GM21825 (cell line): Measurements from ENCODE around the gene ST3GAL3.
"Not testable (repeated sequence)": the region's sequence is repeated elsewhere in the genome, so short reads cannot be mapped to it uniquely, and the experiment has no call there.

Experiments
- ATAC-seq: cut with Tn5 transposase; IDR thresholded peaks from one replicate; pipeline ENCODE4 v1.9.1; 2021; ENCODE audit warnings: mild to moderate bottlenecking, moderate library complexity; ENCODE audit not compliant: unreplicated experiment

ST3GAL3 gene

DNA sequence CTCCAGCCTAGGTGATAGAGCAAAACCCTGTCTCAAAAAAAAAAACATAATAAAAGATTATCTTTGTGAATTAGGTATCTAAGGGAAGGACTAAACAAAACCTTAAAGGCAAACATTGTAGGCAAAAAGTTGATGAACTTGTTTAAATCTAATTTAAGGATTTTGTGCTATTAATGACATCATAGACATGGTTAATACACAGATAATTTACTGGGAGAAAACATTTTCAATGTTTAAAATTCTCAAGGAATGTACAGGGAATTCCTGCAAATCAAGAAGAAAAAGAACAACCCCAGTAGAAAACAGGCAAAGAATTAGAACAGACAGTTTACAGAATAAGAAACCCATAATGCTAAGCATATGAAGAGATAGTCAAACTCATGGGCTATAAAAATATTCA lies 47.6 kb downstream of the ST3GAL3 start:
- no peak for ATAC-seq

DNA sequence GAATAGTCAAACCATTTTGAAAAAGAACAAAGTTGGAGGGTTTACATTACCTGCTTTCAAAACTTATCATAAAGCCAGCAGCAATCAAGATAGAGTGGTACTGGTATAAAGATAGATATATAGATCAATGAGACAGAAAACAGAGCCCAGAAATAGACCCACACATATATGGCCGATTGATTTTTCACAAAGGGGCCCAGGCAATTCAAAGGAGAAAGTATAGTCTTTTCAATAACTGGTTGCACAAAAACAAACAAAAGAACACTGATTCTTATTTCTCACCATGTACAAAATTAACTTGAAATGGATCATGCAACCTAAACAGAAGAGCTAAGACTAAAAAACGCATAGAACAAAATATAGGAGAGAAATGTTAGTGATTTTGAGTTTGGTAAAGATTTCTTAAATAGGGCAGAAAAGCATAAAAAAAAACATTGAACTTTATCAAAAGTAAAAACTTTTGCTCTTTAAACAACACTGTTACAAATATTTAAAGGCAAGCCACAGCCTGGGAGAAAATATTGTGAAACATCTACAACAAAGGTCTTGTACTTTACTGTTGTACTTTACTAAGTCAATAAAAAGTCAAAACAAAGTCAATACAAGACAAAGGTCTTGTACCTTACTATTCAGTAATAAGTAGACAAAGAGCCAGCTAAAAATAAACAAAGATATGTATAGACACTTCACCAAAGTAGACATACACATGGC lies 50.2 kb downstream of the ST3GAL3 start:
- no peak for ATAC-seq

DNA sequence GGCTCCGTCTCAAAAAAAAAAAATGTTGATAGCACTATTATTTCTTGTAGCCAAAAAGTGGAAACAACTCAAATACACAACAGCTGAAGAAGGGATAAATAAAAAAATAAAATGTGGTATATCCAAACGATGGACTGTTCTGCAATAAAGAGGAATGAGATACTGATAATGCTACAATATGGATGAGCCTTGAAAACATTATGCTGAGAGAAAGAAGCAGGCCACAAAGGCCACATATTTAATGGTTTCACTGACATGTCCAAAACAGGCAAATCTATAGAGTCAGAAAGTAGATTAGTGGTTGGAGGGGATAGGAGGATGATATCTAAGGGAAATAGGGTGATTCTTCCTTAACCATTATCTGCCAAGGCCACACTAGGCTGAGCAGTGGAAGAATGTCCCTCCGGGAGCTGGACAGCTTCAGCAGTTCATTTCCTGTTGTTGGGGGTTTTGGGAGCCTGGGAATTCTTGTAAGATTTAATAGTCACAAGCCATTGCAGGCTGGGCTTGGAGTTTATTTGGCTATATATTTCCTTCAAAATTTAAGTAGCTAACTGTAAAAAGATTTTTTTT lies 53.5 kb downstream of the ST3GAL3 start:
- ATAC-seq = no peak

DNA sequence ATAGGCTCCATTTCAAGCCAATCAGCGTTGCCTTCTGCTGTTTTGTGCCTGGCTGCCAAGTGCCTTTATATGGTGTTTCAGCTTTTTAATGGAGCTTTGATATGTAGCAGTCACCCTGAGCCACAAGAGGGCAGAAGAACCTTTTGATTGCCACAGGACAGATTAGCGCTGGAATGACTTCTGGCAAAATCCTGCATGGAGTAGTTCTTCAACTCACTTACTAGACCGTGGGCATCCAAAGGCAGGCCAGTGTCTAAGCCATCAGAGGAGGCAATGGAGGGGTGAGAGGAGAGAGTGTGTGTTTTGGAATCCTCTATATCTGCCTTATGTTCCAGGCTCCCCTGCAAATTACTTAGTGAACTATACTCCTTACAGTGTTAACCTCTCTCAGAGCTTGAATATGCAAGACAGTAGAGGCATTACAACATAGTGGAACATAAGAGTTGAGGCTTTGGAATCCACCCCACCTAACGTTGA lies 56.2 kb downstream of the ST3GAL3 start:
- ATAC-seq = no peak

DNA sequence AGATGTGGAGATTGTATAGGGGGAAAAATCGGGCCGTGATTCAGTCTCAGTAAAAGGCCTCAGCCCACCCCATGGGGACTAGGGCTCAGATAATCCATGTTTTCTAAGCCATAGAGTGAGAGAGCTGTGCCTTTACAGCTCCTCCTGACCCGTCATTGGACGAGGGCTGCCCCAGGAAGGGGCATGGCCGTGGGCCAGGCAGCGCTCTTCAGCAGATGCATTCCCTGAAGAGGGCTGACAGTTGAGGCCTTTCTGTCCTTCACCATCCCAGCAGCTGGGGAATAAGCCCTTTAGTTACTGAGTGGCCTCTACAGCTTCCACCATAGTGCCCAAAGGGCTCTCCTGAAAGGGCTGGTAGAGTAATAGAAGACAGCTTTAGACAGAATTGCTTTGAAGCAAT lies 57.2 kb downstream of the ST3GAL3 start:
- no peak for ATAC-seq

DNA sequence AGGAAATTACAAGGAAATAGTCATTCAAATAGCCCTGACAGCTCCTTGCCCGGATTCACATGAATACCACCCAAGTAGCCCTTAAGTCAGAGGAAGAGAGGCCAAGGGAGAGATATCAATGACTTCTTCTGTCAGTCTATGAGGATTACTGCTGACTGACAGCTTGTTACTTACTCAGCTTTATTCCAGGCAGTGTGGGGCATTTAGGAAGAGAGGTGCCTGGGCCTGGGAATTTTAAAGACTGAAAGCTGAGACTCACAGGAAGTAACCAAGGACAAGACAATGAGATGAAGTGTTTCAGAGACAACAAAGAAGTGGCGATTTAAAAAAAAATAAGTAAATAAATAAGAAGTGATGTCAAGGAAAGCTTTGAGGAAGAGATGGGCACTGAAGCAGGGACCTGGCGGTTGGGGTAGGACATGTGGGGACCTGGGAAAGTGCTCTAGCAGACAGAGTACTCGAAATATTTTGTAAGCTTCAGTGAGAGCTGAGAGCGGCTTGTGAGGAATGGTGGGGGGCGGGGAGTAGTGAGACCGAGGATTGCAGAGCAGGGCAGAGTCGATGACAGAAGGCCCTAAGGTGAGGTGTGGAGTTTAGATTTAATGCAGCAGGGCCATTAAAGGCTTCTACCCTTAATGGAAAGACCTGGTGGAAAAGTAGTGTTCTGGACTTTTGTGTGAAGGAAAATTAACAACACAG lies 58.9 kb downstream of the ST3GAL3 start:
- no peak for ATAC-seq

DNA sequence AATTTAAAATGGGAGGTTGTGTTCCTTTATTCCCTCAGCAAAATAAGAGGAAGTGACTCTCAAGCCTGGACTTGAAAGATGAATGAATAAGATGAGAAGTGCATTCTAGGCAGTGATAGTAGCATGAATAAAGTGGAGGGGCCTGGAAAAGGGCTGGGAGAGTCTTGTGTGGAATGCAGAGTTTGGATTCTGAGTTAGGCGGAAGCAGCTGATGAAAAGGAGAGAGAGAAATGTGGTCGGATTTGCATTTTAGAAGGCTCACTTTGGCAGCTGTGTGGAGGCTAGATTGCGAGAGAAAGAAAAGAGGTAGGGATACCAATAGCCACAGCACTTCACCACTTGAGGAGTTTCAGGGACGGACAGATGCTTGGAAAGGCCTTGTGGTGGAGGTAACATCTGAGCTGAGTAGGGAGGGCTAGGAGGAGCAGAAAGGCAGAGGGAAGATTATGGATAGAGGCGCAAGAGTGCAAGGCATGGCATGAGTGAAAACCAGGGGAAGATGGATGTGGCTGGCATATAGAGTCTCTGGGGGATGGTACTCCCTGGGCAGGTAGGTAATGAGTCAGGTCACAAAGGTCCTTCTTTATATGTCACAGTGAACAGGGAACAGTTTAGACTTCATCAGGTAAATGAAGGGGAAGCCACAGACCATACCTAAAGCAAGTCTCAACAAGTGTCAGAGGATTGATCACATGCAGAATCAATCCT lies 59.6 kb downstream of the ST3GAL3 start:
- no peak for ATAC-seq

DNA sequence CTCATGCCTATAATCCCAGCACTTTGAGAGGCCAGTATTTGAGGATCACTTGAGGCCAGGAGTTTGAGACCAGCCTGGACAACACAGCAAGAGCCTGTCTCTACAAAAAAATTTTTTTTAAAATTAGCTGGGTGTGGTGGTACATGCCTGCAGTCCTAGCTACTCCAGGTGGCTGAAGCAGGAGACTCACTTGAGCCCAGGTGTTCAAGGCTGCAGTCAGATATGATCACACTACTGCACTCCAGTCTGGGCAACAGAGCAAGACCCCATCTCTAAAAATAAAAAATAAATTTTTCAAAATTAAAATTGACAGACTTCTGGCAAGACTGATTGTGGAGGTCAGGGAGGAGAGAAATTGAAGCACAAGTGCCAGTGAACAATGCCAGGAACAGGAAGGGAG lies 60.8 kb downstream of the ST3GAL3 start:
- ATAC-seq = no peak

DNA sequence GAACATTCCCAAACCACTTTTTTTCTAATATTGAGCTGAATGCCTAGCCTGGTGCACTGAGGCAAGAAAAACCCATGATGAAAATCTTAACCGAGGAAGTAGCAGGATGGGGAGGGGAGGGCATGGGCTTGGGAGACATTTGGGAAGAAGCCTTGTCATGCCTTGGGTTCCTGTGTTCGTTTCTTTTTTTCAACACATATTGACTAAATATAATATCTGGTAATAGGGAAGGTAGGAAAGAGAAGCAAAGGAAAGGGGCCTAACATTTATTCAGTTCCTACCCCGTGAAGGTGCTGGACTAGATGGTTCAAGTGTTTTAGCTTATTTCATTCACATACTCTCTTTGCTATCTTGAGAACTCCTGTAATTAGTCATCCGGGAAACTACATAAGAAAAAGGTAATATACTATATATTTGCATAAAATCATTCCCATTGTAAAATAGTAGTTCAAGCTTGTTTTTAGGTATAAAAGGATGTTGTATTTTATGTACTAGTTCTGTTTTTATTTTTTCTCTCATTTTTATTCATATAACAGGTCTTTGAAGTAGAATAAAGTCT lies 62.1 kb downstream of the ST3GAL3 start:
- no peak for ATAC-seq

DNA sequence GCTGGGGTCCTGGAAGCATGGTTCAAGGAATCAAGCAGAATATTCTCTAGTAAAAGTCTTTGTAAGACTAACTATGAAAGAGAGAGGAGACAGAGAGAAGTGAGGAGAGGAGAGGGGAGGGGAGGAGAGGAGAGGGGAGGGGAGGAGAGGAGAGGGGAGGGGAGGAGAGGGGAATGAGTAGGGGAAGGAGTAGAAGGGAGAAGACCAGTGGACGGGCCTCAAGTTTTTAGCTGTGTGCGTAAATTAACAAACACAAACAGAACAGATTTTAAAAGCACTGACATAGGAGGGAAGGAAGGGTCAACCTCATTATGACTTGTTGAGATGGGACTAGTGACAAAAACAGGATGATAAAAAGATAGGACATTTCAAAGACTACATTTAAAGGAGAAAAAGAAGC lies 62.8 kb downstream of the ST3GAL3 start:
- ATAC-seq = no peak

DNA sequence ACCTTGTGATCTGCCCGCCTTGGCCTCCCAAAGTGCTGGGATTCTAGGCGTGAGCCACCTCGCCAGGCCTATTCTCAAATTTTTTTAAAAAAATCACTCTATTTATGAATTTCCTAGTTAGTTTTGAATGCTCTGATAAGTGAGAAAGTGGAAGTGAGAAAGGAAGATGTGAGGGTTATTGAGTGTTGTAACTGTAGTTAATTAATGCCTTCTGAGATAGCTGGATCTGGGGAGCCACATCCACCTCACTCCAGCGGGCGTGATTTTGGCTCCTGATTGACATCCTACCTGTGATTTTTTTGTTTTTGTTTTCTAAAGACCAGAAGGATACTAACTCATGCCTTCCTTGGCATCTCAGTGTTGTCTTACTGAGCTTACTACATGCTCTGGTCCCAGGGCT lies 65.6 kb downstream of the ST3GAL3 start:
- ATAC-seq = no peak

DNA sequence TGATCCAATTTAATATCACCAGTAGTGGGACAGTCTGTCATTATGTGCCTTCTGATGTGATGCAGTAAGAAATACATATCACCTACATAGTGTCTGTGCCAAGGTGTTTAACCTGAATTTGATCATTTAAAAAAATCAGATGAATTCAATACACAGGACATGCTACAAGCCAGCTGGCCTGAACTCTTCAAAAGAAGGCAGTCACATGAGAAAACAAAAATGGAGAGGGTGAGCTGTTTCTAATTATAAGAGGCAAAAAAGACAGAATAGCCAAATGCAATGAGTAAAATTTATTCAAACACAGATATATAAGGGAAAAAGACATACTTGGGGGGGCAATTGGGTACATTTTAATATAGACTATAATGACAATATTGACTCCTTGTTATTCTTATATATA lies 66.5 kb downstream of the ST3GAL3 start:
- no peak for ATAC-seq

DNA sequence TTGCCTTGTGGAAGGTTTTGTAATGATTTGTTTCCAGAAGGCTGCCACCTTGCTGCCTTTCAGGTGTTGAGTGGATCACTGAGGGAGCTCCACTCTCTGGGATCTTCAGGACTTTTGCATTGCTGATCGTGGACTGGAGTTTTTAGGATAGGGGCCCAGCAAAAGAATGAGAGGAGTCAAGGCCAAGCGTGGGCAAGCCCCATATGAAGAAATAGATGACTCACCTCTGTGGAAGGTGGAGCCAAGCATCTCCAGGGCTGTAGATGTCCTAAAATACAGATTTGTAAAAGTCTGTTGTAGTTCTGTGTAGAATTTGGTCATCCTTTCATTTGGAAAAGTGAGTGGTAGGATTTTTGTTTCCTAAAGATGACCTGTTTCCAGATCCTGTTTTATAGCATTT lies 67.0 kb downstream of the ST3GAL3 start:
- no peak for ATAC-seq

DNA sequence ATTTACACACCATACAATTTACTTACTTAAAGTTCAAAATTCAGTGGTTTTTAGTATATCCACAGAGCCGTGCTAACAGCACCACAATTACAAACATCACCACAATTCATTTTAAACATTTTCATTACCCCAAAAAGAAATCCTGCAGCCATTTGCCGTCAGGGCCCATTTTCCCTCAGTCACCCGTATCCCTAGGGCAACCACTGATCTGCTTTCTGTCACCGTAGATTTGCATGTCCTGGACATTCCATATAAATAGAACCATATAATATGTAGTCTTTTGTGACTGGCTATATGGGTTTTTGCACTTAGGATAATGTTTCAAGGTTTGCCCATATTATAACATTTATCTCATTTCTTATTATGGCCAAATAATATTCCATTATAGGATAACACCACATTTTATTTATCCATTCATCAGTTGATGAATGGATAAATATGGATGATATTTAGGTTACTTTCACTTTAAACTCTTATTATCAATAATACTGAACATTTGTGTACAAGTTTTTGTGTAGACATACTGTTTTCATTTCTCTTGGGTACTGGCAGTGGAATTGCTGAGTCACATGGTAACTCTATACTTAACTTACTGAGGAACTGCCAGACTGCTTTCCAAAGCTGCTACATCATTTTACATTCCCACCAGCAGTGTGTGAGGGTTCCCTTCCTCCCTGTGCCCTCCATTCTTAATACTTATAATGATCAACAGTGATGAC lies 68.9 kb downstream of the ST3GAL3 start:
- ATAC-seq = no peak

DNA sequence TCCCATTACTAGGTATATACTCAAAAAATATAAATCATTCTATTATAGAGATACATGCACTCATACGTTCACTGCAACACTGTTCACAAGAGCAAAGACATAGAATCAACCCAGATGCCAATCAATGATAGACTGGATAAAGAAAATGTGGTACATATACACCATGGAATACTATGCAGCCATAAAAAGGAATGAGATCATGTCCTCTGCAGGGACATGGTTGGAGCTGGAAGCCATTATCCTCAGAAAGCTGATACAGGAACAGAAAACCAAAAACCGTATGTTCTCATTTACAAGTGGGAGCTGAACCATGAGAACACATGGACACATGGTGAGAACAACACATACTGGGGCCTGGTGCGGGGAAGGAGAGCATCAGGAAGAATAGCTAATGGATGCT lies 70.6 kb downstream of the ST3GAL3 start:
- not testable (repeated sequence) for ATAC-seq

DNA sequence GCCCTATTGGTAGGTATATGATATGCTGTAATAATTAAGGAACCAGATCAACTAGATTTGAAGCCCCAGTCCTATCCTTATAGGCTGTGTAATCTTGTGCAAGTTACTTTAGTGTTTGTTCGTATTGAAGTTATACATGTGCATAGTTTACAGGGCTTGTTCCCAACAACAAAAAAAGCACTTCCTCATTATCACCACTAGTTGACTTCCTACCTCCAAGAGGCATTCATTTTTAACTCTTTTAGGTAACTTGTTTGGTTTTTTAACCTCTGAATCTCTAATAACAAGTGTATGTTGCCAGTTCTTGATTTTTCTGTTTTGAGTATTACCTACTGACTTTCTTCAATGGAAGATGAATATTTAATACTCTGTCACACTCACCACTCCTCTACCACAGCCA lies 71.9 kb downstream of the ST3GAL3 start:
- no peak for ATAC-seq

DNA sequence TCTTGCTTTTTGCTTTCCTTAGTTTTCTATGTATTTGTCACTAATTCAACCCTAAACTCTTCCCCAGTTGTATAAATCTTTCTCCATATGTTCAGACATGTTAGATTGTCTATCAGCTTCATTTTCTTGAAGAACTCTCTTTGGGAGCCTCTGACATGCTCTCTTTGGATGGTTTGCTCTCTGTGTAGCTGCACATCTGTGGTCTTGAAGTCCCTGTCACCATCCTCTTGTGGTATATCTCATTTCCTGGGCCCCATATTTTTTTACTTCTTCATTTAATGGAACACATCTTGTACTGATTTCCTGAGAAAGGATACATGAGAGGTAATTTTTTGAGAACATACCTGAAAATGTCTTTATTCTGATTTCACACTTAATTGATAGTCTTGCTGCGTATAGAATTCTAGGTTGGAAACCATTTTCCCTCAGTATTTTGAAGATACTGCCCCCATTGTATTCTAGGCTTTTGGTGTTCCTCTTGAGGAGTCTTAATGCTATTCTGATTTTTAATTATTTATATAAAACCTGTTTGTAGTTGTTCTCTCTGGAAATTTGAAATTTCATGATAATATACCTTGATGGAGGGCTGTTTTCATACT lies 72.6 kb downstream of the ST3GAL3 start:
- no peak for ATAC-seq

DNA sequence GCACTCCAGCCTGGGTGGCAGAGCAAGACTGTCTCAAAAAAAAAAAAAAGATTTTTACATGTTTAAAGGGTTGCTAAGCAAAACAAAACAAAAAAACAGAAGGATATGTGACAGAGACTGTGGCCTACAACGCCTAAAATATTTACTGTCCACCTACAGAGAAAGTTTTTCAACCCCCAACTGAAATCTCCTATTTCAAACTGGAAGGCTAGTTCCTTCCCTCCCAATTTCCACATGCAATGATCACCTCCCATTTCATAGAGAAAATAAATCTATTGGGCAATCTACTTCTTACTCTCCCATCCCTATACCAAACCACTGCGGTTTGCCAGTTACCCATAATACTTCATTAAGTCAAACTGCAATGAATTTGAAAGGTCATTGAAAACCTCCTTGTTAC lies 74.2 kb downstream of the ST3GAL3 start:
- ATAC-seq = no peak

DNA sequence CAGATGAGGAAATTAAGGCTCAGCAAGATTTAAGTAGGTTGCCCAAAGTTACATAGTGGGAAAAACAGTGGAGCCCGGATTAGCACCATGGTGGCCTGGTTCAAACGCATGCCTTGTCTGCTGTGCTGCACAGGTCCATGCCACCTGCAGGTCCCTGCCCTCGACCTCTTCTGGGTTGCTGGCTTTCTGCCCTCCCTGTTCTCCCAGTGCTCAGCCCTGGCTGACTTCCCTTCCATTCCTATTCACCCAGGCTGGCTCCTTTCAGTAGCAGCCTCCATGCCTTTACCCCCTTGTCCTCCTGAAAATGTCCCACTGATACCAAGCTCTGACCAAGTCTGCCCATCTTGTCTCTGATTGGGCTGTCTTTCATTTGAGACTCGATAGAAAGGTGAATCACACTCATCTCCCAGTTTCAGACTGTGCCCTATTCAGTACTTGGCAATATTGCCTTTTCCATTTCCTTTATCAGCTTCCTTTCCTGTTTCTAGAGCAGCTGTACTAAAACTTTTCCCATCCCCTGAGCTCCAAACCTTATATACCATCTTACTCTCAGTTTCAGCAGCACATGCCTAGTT lies 75.8 kb downstream of the ST3GAL3 start:
- ATAC-seq = no peak

DNA sequence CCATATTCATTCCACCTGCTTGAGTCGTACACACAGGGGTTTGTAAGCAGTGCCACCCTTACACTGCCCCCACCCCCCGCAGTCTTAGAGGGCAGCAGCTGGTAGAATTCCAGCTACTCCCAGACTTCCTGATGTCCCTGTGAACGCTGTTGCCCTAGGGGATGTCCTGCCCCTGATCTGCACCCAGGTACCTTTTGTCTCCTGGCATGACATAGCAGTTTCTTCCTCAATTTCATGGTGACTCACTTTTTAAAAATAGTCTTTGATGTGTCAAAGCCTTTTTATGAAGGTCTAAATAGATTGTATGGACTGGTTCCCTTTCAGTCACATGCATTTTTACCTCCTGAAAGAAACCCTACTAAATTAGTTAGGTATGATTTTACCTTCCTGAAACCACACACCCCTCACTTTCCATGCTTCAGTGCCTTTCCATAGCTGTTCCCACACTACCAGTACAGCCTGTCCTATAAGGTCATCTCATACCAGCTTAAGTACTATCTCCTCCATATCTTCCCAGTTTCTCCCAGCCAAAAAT lies 76.4 kb downstream of the ST3GAL3 start:
- no peak for ATAC-seq
